Middle frontal gyrus (tissue), 1 donor: ENCODE measurements around the gene MTG2.

Source experiments
- DNase-seq: peaks from one replicate; pipeline ENCODE4 v3.0.0-alpha.2; 2015; ENCODE audit warnings: low spot score; ENCODE audit errors: extremely low spot score

MTG2 gene

DNA sequence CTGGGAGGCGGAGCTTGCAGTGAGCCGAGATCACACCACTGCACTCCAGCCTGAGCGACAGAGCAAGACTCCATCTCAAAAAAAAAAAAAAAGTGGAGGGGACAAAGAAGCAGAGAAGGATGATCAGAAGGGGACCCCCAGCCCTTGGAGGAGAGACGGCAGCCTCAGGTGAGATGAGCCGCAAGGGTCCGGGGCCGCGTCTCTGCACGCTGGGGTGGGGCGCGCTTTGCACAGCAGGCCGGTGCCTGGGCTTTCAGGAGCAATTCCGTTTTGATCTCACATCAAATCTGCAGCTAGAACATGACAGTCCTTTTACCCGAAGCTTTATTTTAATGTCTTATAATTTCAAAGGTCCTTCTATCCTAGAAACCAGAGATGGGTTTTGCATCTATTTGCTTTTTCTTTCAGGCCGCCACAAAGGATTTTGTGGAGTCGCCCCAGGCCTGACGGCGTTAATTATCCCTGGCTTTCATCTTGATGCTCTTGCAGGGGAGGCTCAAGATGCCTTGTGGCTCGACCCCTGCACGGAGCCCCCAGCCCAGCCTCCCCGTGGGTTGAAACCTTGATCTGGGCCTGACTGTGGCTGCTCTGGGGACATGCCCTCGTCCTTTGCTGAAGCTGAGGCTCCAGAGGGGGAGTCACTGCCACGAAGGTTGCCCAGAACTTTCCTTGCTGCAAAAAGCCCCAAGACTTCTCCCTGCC, 20.0 kb downstream of the MTG2 start:
- DNase-seq, result no peak

DNA sequence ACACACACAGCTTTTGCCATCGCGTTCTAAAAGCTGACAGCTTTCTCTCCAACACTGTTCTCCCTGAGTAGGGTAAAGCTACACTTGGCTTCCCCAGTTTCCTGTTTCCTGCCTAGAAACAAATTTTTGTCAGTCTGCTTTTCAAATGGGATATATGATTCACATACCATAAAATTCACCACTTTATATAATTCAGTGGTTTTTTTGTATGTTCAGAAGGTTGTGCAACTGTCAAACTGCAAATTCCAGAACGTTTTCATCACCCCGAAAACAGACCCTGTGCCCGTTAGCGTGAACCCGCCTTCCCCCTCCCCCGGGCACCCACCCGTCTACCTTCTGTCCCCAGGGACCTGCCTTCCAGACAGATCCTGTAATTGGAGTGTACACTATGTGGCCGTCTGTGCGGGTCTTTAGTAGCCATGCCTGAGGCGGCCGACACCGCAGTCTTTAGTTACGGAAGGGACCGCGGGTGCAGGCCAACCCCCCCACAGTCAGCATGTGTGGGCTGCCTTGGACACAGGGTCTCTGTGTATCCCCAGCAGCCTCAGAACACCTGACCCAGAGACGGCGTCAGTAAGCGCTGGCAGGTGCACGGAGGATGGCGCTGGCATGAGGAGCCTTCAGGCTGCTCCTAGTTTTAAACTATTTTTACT, 20.7 kb downstream of the MTG2 start:
- DNase-seq, result no peak

DNA sequence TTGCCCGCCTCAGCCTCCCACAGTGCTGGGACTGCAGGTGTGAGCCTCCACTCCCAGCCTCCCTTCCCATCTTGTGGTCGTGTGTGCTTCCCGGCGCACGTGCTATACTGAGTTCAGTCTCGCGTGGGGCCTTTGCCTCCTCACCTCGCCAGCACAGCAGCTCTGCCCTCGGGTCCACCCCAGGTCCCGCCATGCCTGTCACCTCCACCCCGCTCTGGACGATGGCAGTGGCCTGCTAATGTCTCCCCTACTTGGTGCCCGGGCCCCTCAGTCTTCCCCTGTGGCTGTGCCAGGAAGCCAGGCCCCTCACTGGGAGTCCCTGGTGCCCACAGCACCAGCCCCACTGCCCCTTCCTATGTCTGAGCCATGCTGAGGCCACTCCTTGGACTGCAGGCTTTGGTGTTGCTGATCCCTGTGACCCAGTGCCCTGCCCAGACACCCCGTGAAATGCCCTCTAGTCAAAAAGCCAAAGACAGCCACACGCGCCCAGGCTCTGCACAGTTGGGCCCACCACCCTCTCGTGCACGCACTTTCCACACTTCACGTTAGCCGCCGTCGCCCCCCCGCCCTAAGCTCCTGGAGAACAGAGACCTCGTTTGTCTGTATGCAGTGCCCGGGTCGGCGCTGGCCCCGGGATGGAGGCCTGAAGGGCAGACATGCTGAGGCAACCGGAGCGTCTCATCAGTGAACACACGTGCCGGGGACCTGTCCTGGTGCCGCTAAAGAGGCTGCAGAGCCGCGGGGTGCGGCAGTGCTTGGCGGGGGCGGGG, 23.0 kb downstream of the MTG2 start:
- DNase-seq, result no peak

DNA sequence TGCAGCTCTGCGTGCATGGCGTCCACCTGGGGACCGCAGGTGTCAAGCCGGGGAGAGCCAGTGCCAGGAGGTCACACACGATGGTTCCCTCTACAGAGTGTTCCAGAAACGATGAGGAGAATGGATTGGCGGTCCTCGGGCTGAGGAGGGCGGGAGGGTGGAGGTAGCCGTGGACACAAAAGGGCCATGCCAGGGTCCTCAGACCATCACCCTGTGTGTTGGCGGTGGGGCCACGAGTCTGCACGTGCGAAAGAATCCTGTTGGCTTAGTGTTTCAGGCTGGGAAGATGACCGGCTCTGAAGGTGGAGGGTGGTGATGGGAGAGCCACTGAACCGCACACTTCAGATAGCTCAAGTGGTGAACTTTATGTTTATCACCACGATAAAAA, 23.6 kb downstream of the MTG2 start:
- no peak for DNase-seq

DNA sequence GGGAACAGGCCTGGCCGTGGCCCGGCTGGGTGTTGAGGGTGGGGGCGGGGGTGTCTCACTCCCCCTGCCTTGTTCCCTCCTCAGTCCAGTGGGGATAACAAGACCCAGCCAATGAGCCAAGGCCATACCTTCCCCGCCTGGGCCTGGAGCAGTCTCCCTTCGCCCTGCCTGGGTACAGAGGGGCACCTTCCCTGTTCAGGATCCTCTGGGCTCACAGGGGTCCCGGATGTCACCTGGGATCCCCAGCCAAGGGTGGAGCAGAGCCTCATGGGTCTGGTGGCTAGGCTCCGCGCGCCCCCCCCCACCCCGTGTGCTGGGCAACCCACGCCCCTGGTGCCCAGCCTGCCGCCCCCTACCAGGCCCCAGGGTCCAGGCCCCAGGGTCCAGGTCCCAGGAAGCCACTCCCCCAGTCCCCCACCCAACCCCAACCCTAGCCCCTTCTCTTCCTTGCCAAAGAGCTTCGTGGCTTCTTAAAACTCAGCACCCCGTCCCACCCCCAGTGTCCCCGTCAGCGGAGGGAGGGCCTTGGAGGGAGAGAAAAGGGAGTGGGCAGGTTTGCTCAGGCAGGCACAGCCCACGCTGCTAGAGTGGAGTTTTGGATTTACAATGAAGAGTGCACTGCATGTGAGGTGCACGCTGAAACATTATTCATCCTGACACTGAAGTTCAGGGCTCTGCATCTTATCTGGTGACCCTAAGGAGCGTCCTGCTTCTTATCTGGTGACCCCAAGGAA, 25.4 kb downstream of the MTG2 start:
- no peak for DNase-seq

DNA sequence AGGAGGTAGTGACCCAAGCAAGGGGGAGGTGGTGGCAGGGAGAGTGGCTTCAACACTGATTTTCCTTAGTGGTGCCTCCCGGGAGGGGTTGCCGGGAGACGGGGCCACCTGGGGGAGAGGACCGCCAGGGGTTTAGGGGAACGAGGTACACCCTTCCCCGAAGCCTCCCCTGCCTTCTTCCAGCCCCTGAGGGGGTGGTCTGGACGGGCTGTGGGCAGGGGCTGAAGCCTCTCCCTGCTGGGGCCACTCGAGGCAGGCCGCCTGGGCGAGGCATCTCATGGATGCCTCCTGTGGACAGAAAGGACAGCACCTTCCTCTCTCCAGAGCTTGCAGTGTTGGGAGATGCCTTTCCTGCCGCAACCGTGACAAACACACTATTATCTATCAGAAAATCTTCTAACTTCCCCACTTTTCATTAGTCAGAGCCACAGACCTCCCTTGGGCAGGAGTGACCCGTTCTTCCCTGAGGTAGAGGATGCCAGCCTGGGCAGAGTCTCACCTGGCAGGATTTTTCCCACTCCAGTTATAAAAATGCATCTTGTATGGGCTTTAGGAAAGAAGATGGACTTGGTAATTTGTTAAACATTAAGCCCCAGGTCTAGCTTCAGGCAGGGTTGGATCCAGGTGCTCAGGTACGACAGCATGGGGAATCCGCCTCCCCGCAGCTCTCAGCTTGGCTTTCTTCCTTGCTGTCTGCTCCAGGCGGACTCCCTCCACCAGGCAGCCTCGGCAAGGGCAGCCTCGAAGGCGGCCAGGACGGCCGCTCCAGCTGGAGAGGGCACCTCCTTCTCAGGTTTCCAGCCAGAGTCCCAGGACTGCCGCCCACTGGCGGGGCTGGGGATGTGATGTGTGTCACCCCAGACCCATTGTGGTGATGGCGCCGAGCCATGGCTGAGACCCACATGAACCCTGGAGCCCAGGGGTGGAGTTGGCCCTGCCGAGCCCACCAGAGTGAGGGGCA, 26.2 kb downstream of the MTG2 start:
- no peak for DNase-seq

DNA sequence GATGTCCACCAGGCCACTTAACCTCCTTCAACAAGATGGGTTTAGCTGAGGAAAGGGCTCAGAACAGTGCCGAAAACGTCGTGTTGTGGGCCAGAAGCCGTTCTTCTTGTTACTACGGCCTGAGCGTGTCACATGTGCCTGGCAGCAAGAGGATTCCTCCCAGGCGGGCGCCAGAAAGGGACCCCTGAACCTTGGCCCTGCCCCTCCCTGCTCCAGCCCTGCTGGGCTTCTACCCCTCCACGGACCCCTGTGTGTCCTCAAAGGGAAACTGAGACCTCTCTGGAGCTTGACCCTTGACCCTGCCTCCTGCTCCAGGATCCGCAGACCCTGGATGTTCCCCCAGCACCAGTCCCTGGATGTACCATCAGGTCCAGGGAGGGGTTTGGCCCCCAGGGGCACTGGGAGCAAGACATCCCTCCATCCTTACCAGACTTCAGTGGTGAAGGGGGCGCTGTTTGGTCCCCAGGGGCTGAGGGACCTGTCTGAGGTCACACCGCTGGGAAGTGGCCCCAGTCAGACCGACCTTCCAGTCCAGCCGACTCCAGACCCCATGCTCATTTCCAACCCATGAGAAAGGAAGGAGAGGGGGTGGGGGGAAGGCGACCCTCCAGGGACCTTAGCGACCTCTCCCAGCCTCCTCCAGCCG, 27.1 kb downstream of the MTG2 start:
- no peak for DNase-seq

DNA sequence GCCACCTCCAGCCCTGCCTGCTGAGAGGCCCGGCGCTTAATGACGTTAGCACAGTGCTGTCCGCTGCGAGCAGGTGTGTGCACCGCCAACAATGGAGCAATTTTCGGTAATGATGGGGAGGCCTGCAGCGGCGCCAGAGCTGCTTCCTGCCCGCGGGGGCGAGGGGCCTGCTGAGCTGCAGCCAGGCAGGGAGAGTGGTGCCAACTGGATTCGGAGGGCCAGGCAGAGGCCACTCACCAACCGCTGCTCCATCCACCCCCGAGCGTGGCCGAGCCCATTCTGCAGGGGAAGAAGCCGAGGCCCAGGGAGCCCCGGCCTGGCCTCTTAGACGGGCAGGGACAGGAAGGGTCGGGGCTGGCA, 27.6 kb downstream of the MTG2 start:
- DNase-seq, result no peak

DNA sequence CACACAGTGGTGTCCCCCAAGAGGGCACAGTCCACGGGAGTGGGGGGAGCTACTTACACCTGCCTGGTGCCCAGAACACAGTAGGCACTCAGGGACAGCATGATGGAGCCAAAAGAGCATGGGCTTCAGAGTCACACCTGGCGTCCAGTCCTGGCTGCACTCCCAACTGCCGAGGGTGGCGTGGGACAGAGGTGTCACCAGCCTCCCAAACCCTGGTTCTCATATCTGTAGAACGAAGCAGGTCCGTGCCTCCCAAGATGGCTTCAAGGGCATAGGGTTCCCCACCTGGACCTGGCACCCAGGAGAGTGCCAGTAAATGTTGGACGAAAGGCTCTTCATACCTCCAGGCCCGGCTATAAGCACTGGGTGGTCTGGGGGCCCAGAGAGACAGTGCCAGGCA, 28.4 kb downstream of the MTG2 start:
- DNase-seq, result no peak

DNA sequence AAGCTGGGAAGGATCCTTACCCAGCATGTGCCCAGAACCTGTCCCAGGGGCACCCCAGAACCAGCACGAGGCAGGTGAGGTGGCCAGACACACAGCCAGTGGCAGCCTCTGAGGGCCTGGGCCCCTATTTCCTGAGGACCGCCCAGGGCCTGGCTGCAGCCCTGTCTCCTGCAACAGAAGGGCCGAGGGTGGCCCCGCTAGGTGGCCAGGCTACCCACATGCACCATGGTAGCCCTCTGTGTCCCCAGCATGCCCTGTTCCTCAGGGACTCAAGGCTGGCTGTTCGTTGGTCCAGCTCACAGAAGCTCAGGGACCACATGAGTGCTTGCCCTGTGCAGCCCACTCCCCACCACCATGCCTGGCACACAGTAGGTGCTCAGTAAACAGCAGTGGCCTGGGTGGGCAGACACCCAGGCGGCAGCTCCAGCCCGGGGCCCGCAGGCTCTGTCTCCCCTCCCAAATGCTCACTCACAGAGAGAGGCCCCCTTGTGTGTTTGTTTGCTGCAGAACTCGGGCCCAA, 29.0 kb downstream of the MTG2 start:
- DNase-seq, result no peak

DNA sequence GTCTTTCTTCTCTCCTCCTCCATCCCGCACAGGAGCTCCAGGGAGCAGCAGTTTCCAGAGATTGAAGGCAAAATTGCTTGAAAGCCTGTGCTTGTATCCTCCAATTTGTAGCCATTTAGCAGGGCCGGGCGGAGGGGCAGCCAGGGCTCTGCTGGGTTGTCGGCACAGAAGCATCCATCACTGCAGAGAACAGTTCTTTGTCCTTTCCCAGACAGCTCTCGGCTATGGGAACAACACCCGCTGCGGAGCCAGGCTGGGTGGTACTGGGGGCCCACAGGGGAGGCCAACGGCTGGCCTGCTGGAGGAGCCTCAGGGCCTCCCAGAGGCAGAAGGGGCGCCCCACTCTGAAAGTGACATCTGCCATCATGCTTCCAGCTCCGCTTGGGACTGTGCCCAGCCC, 29.5 kb downstream of the MTG2 start:
- DNase-seq, result no peak

DNA sequence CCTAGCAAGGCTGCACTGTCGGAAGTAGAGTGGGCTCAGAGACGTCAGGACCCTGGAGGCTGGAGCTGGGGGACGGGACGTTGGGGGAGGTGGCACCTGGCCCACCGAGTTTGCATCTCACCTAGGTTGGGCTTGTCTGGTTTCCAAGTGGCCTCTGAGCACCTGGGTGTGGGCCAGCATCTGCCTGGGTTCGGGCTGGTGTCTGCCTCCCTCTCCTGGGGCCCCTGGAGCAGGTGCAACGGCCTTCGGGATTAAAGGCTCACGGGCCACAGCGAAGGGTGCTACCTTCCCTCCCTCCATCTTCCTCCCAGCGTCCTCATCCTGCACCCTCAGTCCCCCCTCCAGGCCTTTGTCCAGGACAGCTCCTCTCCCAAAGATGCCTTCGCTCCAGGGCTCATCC, 31.2 kb downstream of the MTG2 start:
- no peak for DNase-seq

DNA sequence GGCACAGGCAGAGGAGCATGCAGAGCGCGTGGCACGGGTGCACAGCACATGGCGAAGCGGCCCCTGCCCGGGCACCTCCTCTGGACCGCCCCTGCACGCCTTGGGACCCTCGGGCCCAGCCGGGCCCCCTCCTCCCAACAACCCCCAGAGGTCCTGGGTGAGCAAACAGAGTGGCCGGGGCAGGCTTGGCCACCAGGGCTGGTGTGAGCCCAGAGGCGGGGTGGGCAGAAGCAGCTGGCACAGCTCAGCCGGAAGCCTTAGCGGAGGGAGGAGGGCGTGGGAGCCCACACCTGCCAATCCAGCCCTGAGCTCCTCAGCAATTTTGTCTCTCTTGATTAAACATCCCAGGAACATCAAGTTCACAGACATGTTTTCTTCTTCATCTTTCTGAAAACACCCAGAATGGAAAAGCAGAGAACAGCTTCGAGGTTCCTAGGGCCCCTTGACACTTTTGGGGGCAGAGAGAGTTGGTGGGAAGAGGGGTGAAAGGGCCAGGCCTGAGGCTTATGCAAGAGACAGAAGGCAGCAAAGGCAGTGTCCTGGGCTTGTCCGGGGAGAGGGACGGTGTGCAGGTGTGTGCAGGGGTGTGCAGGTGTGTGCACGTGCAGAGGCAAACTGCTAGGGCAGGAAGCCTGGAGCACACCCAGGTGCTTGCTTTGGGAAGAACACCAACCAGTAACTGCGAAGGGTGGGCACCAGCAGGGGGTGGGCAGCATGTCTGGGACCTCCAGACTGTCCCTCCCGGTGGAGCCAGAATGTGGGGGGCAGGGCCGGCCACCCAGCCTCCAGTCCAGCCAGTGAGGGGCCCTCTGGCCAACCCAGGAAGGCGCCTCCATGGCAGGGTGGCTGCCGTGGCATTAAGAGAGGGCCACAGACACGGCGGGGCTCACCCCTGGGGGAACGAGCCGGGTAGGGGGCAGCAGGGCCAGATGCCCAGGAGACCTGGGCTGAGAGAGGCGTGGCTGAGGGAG, 32.5 kb downstream of the MTG2 start:
- no peak for DNase-seq

DNA sequence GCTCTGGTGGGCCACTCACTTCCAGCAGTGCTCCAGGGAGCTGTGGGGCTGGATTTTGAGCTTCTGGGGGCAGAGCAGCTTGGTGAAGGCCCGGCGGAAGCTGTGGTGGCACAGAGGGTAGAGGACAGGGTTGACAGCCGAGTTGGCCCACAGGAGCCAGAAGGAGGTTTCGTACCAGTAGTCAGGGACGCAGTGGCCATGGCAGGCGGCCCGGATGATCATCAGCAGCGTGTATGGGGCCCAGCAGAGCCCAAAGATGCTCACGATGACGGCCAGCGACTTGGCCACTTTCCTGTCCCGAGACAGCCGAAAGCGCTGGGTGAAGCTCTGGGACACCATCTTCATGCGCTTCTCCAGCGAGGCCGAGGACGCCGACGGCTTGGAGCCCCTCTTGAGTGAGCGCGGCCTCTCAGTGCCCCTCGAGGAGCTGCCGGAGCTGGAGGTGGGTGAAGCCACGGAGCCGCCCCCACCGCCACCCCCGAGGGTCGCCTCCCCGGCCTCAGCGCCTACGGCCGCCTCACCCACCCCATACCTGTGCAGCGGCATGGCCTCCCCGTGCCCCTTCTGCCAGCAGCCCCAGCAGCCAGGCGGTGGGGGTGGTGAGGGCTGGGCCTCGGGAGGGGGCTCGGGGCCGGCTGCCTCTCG, 33.3 kb downstream of the MTG2 start:
- no peak for DNase-seq

DNA sequence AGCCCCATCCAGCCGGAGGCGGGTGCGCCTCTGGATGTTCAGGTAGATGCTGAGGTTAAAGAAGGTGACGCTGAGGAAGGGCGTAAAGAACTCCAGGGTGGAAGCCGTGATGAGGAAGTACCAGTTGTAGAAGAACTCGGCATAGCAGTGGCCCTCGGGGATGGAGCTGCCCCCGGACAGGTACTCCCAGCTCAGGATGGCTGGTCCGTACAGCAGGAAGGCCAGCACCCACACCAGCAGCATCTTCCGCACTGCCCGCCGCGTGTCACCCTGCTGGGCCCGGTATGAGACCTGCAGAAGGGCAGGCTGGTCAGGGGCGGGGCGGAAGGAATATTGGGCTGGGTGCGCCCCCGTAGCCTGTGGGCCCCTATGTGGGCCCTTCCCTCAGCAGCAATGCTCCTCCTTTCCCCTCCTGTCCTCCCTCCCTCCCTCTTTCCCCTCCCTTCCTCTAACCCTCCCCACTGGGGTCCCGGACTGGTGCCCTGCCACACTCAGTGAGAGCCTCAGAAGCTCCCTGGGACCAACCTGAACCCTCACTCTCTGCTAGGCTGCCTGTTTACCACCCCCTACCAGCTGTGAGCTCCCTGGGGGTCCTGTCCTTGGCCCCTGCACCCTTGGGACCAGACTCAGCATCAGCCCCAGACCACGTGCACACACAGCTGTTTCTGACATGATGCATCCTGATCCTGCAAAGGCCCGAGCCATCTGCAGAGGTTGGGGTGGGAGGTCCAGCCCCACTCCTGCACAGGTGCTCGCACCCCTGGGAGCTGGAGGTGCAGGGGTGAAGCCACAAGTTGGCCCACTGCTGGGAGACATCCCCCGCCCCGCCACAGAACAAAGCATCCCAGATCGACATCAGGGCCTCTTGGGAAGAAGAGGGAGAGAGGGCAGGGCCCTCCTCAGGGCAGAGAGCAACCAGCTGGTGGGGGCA, 34.1 kb downstream of the MTG2 start:
- DNase-seq, result no peak

DNA sequence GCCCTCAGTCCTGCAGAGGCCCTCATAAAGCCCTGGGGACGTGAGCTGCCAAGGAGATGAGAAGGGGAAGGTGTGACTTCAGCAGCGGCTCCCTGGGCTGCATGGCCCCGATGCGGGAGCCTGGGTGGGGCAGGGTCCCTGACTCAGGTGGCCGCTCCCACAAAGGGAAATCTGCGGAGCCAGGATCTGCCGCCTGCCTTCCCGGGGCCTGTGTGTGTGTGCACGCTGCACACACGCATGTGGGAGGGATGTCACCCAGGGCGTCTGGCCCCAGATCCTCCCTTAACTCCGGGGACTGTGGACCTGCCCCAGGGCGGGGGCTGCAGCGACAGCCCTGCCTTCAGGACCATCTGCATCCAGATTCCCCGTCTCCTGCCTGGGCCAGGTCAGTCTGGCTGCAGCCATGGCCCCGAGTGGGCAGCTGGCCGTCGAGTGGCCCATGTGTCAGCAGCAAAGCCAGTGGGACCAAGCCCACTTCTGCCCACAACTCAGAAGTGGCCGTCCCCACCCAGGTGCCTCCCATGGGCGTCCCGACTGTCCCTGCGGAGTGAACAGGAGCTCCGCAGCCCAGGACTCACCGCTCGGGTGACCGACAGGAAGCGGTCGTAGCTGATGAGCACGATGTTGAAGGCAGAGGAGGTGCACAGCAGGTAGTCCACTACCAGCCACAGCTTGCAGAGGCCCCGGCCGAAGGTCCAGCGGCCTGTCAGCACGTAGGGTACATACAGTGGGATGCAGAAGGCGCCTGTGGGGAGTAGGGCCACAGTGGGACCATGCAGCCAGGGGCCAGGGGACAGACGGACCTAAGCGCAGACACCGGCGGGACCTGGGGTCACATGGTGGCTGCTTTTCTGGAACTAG, 35.3 kb downstream of the MTG2 start:
- no peak for DNase-seq
